GM18909 (cell line): ENCODE measurements around the gene DUSP16.

Experiments
- ATAC-seq: cut with Tn5 transposase; IDR thresholded peaks from one replicate; pipeline ENCODE4 v1.9.1; 2021; ENCODE audit warnings: mild to moderate bottlenecking; ENCODE audit not compliant: unreplicated experiment, poor library complexity

The DUSP16 gene

DNA sequence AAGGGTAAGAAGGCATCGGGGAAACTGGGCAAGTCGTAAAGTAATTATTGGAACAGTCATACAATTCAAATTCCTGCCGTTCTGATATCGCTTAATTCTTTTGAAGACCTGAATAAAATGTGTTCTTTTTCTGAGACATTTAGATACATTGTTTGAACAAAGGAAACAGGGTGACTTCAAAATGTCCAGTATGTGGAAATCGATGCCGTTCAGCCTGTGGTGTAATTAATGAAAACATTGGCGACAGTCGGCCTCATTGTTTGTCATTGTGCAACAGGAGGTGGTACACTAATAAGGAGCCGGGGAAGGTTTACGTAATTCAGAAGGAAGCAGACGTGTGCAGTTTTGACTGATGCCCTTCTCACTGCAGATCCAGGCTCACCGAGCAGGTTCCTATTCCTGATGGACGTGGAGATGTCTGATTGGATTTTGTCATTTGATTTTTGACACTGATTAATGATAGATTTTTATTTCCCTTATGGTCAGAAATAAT, 113.1 kb downstream of the DUSP16 start:
- ATAC-seq = no peak

GRCh38 chr12:12447837-12448236, 114.8 kb downstream of the DUSP16 start:
- ATAC-seq = no peak

DNA sequence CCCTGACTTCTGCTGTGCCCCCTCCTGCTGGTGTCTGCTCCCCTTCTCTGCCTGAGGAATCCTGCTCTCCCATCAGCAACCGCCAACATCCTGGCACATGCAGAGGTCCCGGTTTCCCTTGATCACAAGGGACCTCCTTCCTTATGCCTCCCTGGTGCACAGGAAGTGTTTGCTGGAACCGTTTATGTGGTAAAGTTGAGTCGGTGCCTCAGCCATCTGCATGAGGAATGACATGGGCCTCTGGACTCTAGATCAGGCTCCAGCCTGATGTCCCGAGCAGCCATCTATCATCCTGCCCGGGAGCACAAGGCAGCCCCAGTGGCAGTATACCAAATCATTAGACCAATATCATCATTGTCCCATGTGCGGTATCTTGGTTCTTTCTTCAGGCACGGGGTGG, 115.4 kb downstream of the DUSP16 start:
- no peak for ATAC-seq

- no peak for ATAC-seq
Observed at GRCh38 chr12:12446786-12447185, 115.9 kb downstream of the DUSP16 start.

- ATAC-seq = no peak
Observed at GRCh38 chr12:12445882-12446181, 116.8 kb downstream of the DUSP16 start.

GRCh38 chr12:12445165-12445881, 117.3 kb downstream of the DUSP16 start:
- no peak for ATAC-seq

GRCh38 chr12:12443431-12443878, 119.2 kb downstream of the DUSP16 start:
- no peak for ATAC-seq

DNA sequence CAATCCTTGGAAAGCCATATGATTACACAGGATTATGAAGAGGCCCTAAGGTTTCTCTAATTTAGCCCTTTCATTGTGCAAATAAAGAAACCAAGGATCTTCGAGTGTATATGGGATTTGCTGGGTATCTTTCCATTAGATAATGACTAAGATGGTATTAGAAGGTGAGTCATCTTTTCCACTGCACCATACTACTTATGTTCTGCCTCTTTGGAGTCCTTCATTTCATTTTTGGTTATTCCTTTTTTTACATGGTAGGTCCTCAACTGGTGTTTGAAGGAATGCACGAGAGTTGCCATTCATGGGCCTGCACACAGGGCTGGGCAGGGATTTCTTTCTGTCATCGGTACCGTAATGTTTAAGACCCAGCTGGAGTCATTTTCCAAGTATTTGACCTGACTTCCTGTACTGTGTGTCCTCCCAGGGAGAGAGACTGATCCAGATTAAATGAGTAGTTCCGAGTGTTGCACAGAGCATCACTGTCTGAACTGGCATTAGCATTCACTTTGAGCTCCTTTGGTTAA, 120.1 kb downstream of the DUSP16 start:
- no peak for ATAC-seq

DNA sequence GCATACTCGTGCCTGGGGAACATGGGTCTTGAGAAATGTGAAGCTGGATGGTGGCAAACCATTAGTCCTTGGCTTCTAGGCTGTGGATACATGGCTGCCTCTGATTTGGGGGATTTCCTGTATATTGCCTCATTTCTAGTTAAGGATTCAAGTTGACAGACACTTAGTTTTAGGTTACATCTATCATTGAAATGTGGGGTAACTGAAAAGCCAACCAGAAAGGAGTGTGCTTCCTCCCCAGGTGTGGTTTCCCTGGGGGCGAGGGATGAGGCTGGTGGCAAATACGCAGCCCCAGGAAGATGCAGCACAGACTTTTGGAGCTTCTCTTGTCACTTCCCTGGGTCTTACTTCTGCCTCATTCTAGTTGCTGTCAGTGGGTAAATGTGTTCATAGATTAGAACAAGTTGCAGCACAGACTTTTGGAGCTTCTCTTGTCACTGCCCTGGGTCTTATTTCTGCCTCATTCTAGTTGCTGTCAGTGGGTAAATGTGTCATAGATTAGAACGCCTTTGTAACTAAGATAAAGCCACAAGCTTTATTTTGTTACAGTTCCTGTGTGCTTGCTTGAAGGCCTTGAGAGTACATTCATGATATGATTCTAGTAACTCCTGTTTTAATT, 120.7 kb downstream of the DUSP16 start:
- ATAC-seq = no peak

- ATAC-seq = no peak
Observed at GRCh38 chr12:12441429-12441807, 121.2 kb downstream of the DUSP16 start.

DNA sequence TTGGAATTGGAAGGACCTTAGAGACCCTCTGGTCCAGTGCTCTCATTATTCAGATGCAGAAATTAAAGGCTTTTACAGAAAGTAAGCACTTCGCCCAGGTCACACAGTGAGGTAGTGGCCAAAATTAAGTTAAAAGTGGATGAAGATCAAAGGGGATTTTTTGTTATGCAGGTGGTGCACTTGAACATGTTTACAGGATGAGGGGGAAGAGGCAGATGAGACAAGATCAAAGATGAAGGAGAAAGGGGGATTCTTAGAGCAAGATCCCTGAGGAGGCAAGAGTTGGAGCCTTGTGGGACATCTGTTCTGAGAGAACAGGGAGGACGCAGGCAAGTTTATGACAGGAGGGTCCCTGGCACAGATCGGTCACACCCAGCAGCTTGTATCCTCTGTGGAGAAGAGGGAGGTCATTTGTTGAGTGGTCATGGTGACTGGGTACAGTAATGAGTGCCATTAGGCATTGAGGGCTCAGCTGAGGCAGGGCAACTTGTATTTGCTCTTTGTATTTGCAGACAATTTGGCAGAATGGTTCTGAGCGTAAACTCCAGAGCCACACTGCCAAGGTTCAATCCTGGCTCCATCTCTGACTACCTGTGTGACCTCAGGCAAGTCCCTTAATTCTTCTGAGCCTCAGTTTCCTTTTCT, 121.8 kb downstream of the DUSP16 start:
- ATAC-seq = no peak

GRCh38 chr12:12439636-12440035, 123.0 kb downstream of the DUSP16 start:
- no peak for ATAC-seq

- no peak for ATAC-seq
Observed at GRCh38 chr12:12436831-12437345, 125.8 kb downstream of the DUSP16 start.

DNA sequence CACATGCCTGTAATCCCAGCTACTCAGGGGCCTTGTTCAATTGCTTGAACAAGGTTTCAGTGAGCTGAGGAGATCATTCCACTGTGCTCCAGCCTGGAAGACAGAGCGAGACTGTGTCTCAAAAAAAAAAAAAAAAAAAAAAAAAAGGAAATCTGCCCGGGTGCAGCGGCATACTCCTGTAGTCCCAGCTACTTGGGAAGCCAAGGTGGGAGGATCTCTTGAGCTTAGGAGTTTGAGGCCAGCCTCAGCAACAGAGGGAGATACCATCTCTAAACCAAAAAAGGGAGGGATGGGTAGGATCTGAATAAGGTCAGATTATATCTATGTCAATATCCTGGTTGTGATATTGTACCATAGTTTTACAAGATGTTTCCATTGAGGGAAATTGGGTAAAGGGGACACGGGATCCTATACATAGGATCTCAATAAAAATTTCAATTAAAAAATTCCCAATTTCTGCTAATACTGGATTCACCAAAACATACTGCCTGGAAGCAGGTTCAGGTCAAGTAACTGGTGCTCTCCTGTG, 129.4 kb downstream of the DUSP16 start:
- no peak for ATAC-seq

DNA sequence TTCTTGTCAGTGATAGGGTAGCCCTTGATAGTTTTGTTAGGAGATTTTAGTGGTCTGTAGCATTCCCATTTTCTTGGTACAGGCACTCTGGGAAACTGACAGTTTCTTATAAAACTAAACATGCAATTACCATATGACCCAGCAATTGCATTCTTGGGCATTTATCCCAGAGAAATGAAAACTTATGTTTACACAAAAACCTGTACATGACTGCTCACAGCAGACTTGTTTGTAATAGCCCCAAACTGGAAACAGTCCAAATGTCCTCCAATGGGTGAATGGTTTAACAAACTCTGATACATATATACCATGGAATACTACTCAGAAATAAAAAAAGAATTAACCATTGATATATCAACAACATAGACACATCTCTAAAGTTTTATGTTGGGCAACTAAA, 130.3 kb downstream of the DUSP16 start:
- no peak for ATAC-seq

- ATAC-seq = no peak
Observed at GRCh38 chr12:12428961-12429657, 133.6 kb downstream of the DUSP16 start.

GRCh38 chr12:12428047-12428446, 134.6 kb downstream of the DUSP16 start:
- no peak for ATAC-seq

DNA sequence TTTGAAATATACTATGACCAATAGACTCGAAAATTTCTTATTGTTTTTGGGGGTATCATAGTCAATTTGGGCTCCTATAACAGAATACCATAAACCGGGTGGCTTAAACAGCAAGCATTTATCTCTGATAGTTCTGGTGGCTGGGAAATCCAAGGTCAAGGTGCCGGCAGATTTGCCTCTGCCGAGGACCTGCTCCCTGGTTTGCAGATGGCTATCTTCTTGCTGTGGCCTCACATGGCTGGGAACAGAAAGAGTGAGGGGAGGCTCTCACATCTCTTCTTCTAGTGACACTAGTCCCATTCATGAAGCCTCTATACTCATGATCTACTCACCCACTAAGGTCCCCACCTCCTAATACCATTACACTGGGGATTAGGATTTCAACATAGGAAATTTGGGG, 135.1 kb downstream of the DUSP16 start:
- ATAC-seq = no peak

DNA sequence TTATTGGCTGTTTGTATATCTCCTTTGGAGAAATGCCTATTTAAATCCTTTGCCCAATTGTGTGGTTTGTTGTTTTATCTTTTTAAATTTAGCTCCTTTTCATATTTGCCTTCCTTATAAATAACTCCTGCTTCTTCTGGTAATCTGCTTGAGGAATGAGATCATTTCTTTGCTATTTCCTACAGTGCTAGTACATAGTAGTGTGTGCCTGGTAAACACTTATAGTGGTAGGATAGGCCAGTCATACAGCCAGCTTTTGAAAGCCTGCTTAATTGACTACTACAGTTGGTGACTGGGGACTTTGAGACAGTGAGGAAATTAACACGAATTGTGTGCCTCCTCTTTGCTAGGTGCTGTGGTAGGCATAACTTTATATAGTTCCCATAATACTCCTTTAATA, 137.0 kb downstream of the DUSP16 start:
- no peak for ATAC-seq

GRCh38 chr12:12425001-12425400, 137.7 kb downstream of the DUSP16 start:
- ATAC-seq = no peak
